ENCODE results near the gene SDK2.
"Not testable (repeated sequence)": the region's sequence is repeated elsewhere in the genome, so short reads cannot be mapped to it uniquely, and the experiment has no call there.

Gene SDK2

GRCh38 chr17:73309727-73310596 is 334.3 kb downstream of the SDK2 start:
- DNase-seq, result no peak

GRCh38 chr17:73308959-73309358 is 335.3 kb downstream of the SDK2 start:
- DNase-seq, result not testable (repeated sequence)

- no peak for DNase-seq
Observed at GRCh38 chr17:73308017-73308823, 336.0 kb downstream of the SDK2 start.

DNA sequence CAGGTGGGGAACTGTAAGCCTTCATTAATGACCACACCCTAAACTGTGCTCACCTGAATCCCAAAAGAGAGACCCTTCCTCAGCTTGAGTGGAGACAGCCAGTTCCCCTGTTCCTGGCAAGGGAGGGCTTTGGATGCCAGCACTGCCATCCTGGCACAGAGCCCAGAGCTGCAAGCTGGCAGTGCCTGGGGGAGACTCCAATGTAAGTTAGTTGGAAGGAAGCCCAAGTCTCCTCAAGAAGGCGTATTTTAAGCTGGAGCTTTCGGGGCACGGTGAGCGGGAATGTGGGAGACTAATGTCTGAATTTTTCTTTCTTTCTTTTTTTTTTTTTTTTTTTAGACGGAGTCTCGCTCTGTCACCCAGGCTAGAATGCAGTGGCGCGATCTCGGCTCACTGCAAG is 337.1 kb downstream of the SDK2 start:
- no peak for DNase-seq

DNA sequence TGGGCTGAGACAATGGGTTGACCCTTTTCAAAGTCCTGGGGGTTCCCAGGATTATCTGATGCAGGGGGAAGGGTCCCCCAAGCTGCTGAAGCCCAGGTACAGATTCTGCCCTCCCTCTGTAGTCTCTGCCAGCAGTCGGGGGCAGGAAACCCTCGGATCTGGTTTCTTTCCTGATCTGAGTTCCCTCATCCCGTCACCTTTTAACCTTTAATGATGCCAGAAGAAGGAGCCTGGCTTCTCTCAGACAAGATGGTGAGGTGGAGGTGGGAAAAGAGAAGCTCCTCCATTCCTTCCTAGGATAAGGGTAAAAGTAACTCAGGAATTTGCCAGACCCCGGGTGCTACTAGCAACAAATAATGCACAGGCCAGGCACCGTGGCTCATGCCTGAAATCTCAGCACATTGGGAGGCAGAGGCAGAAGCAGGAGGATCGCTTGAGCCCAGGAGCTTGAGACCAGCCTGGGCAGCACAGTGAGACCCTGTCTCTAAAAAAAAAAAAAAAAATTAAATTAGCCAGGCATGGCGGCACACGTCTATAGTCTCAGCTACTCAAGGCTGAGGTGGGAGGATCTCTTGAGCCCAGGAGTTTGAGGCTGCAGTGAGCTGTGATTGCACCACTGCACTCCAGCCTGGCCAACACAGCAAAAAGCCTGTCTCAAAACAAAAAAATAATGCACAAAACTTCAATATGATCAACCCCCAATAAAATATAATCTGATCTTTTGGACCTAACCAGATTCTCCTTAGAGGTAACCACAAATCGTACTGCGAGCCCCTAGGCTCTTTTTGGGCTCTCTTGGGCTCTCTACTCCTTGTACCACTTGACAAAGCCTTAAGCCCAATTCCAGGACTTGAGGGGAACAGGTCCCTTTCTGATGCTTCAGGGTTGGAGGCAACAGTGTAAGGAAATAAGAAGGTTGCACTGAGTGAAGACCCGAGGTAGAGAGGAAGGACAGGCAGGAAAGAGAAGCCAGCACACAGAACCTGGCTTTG is 338.1 kb downstream of the SDK2 start:
- no peak for DNase-seq

DNA sequence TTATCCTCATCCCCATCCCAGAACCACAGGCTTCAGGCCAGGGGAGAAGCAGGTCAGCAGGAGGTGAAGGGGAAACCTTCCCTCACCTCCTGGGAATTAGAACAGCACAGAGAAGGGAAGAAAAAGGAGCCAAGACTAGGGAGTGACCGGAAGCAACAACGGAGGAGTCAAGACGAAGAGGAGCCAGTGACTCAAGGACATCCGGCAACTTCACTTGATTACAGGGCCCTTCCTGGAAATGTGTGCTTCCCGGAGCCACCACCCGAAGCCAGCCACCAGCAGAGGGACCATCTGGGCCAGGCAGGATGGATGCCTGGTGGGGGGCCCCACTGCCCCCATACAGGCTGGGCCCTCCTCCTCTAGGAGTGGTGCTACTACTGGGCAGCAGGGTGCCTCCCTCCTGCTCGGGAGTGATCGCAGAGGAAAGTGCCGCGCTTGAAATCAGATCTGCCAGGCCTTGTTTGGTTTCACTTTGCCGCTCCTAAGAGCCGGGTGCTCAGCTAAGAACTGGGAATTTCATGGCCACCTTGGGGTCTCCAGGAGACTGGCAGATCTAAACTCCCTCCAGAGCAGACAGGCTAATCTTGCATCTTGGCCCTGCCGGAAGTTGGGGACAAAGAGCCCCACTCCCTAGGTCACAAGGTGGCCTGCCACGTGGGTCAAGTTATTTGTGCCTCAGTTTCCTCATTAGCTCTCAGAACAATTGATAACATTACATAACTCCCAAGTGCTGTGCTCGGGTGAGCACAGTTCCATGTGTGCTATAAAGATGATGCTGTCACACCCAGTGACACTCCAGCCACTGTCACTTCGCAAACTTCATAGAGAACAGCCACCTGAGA is 339.1 kb downstream of the SDK2 start:
- DNase-seq, result no peak

DNA sequence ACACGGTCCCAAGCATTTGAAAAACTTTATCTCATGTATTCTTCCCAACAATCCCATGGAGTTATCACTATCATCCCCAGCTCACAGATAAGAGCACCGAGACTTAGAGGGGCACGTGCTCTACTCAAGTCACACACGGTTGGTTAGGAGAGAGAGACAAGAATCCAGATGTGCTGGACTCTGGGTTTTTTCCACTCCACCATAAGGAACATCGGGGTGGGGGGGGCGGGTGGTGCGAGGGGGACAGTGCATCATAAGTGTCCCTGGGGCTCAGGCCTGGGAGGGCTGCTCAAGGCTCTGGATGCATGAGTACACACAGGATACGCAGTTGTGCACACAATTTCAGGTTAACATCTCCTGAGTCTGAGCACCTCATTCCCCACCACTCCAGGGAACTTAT is 339.8 kb downstream of the SDK2 start:
- DNase-seq, result no peak

GRCh38 chr17:73302189-73302588 is 342.1 kb downstream of the SDK2 start:
- DNase-seq, result no peak

GRCh38 chr17:73301369-73301768 is 342.9 kb downstream of the SDK2 start:
- DNase-seq, result no peak

GRCh38 chr17:73300392-73300791 is 343.9 kb downstream of the SDK2 start:
- DNase-seq, result no peak

- no peak for DNase-seq
Observed at GRCh38 chr17:73297934-73298861, 346.0 kb downstream of the SDK2 start.

- DNase-seq, result no peak
Observed at GRCh38 chr17:73293480-73293911, 350.7 kb downstream of the SDK2 start.

- DNase-seq, result no peak
Observed at GRCh38 chr17:73293031-73293430, 351.2 kb downstream of the SDK2 start.

- no peak for DNase-seq
Observed at GRCh38 chr17:73292031-73292531, 352.2 kb downstream of the SDK2 start.

DNA sequence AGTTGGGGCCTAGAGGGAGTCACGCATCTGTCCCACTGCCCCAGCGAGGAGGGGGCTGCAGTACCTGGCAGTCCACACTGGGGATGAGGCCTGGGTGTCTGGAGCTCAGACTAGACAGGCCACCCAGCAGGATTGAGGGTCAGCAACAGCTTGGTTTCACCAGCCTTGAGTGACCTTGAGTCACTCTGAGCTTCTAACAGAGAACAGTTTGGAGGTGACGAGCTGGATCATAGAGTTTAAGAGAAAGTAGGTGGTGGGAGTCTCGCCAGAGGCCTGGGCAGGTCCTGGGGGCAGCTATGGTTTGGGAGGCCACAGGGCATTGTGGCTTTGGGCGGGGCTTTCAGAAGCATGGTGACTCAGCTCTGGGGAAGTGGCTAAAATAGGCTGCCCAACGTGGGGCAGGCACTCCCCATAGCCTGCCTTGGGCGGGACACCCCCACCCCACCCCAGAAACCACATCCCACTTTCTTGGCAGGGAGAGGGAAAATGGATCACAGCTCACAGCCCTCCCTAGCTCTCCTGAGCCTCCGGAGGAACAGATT is 352.9 kb downstream of the SDK2 start:
- no peak for DNase-seq

GRCh38 chr17:73290399-73291259 is 353.6 kb downstream of the SDK2 start:
- DNase-seq, result no peak

DNA sequence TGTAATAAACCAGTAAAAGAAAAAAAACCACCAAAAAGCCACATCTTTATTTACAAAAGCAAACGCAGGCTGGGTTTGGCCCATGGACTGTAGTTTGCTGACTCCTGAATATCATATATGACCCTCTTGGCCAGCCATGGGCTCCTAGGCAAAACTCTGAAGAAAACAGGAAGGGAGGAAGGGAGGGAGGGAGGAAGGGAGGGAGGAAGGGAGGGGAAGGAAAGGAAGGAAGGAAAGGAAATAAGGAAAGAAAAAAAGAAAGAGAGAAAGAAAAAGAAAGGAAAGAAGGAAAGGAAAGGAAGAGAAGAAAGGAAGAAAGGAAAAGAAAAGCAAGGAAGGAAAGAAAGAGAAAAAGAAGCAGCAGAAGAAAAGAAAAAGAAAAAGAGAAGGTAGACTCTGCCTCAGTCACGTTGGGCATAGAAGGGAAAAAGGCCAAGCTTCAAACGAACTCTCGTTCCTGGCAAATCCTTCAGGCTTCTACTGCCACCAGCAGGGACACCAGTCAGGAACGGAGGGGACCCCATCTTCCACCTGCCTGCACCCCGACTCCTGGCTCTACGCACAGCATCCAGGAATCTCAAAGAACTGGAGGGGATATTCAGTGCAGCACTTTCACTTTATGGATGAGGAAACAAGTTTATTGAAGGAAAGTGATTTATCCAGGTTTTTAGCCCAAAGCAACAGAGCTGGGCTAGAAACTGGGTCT is 354.5 kb downstream of the SDK2 start:
- no peak for DNase-seq

- DNase-seq, result no peak
Observed at GRCh38 chr17:73288534-73289302, 355.5 kb downstream of the SDK2 start.

Measured in SHP77 treated with DMSO at 0.1 percent for 48 hours (cell line).